ENCODE data around the gene EEIG1. TPM values are rescaled to one million over a fixed set of nuclear protein-coding genes. Genes with fewer than 3 reads are reported as not detected.

EEIG1 gene
- total and polyA plus RNA-seq, 10 of the 15 experiments (the other 5 are each of a cell fraction or from before 2014, with no cell fraction given): 1.2 to 75.9 (median 9.0) TPM

DNA sequence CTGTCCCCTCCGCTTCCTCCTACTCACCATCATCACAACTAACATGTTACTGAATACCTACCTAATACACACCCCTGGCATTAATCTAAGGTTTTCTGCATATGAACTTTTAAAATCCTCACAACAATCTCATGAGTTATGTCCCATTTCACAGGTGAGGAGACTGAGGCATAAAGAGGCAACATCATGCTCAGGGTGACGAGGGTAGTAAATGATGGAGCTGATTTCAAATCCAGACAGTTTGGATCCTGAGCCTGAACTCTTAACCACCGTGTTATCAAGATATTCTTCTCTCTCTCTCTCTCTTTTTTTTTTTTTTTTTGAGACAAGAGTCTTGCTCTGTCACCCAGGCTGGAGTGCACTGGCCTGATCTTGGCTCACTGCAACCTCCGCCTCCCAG lies 12.9 kb upstream of the EEIG1 start:
- Histone ChIP-seq H3K79me2 (ENCODE audit: control insufficient read depth, insufficient read depth, low read length) (no peaks in the 10 kb centered on the region), H3K4me2 (ENCODE audit: control insufficient read depth, insufficient read depth) (no peak overlapping the region), H3K9ac (ENCODE audit: control insufficient read depth, insufficient read depth, low read length) (no peak overlapping the region), H3K27me3 (replicated peaks in 1 of 2; ENCODE audit: control insufficient read depth in 2 of 2, insufficient read depth in 2 of 2, low read length in 1 of 2) (no peaks in the 10 kb centered on the region), H3K4me3 (no peak overlapping the region), H3K27ac (ENCODE audit: control insufficient read depth, insufficient read depth) (no peak overlapping the region), H2AFZ (ENCODE audit: control insufficient read depth, low read depth, low read length) (no peak overlapping the region), H4K20me1 (ENCODE audit: control insufficient read depth, insufficient read depth) (no peaks in the 10 kb centered on the region), H3K36me3 (ENCODE audit: control insufficient read depth in 2 of 2, insufficient read depth in 2 of 2, low read length in 1 of 2) (no peaks in the 10 kb centered on the region), H3K9me3 (replicated peaks; ENCODE audit: control insufficient read depth, insufficient read depth, low read length) (no peaks in the 10 kb centered on the region), H3K4me1 (ENCODE audit: control insufficient read depth, insufficient read depth, low read length) (peaks cover 7% of the 10 kb centered on the region)
- FAIRE-seq (no peak), ATAC-seq (no peak), DNase-seq (ENCODE audit: low read depth, low spot score) (no peak)
- intact Hi-C loops (cut with micrococcal nuclease; ENCODE audit: unreplicated experiment): no loop called here
- POLR2A ChIA-PET: interaction anchor here (0.5 to 0.6 kb wide), 3 partner anchors 10 to 47 kb away, joined by 4 to 7 read pairs (median 4); no protein-coding TSS in a partner anchor
- RAD21 ChIA-PET (ENCODE audit: unreplicated experiment): interaction anchor here (0.7 kb wide), 1 partner anchor 38 kb away, joined by 3 read pairs; no protein-coding TSS in a partner anchor
- SMC1A ChIA-PET (ENCODE audit: uncharacterized antibody, unreplicated experiment): no interaction called here
- CTCF ChIA-PET: interaction anchor here (1.2 kb wide), 1 partner anchor 42 kb away, joined by 3 read pairs; no protein-coding TSS in a partner anchor
- 66% methylated on average over 4 of the region's 4 CpGs for WGBS (ENCODE audit: insufficient coverage, insufficient replicate concordance, low lambda C conversion rate, missing lambda C conversion rate)
- BruUV-seq (replicated peaks): no TSS peak
- in situ Hi-C loops (cut with MboI): no loop called here
- TF ChIP-seq MEF2B (IDR thresholded peaks at IDR 0.05; ENCODE audit: partially characterized antibody, poor library complexity, severe bottlenecking) (no peak), DPF2 (IDR thresholded peaks at IDR 0.05) (no peak), NFYB (IDR thresholded peaks at IDR 0.05; ENCODE audit: insufficient read depth, low read depth, low read length) (no peak), EED (IDR thresholded peaks at IDR 0.05; ENCODE audit: low read depth) (no peak), CBX5 (IDR thresholded peaks at IDR 0.05; ENCODE audit: low read depth) (no peak), TBL1XR1 (IDR thresholded peaks at IDR 0.05; ENCODE audit: low read depth, low read length) (no peak), RCOR1 (conservative IDR thresholded peaks at IDR 0.05; ENCODE audit: low read depth, low read length) (no peak), STAT3 (IDR thresholded peaks at IDR 0.05; ENCODE audit: low read depth, low read length) (no peak)
- TF ChIP-seq, protein P1, sequence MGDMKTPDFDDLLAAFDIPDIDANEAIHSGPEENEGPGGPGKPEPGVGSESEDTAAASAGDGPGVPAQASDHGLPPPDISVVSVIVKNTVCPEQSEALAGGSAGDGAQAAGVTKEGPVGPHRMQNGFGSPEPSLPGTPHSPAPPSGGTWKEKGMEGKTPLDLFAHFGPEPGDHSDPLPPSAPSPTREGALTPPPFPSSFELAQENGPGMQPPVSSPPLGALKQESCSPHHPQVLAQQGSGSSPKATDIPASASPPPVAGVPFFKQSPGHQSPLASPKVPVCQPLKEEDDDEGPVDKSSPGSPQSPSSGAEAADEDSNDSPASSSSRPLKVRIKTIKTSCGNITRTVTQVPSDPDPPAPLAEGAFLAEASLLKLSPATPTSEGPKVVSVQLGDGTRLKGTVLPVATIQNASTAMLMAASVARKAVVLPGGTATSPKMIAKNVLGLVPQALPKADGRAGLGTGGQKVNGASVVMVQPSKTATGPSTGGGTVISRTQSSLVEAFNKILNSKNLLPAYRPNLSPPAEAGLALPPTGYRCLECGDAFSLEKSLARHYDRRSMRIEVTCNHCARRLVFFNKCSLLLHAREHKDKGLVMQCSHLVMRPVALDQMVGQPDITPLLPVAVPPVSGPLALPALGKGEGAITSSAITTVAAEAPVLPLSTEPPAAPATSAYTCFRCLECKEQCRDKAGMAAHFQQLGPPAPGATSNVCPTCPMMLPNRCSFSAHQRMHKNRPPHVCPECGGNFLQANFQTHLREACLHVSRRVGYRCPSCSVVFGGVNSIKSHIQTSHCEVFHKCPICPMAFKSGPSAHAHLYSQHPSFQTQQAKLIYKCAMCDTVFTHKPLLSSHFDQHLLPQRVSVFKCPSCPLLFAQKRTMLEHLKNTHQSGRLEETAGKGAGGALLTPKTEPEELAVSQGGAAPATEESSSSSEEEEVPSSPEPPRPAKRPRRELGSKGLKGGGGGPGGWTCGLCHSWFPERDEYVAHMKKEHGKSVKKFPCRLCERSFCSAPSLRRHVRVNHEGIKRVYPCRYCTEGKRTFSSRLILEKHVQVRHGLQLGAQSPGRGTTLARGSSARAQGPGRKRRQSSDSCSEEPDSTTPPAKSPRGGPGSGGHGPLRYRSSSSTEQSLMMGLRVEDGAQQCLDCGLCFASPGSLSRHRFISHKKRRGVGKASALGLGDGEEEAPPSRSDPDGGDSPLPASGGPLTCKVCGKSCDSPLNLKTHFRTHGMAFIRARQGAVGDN (IDR thresholded peaks at IDR 0.05): no peak
- TF ChIP-seq, protein P2, sequence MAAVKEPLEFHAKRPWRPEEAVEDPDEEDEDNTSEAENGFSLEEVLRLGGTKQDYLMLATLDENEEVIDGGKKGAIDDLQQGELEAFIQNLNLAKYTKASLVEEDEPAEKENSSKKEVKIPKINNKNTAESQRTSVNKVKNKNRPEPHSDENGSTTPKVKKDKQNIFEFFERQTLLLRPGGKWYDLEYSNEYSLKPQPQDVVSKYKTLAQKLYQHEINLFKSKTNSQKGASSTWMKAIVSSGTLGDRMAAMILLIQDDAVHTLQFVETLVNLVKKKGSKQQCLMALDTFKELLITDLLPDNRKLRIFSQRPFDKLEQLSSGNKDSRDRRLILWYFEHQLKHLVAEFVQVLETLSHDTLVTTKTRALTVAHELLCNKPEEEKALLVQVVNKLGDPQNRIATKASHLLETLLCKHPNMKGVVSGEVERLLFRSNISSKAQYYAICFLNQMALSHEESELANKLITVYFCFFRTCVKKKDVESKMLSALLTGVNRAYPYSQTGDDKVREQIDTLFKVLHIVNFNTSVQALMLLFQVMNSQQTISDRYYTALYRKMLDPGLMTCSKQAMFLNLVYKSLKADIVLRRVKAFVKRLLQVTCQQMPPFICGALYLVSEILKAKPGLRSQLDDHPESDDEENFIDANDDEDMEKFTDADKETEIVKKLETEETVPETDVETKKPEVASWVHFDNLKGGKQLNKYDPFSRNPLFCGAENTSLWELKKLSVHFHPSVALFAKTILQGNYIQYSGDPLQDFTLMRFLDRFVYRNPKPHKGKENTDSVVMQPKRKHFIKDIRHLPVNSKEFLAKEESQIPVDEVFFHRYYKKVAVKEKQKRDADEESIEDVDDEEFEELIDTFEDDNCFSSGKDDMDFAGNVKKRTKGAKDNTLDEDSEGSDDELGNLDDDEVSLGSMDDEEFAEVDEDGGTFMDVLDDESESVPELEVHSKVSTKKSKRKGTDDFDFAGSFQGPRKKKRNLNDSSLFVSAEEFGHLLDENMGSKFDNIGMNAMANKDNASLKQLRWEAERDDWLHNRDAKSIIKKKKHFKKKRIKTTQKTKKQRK (IDR thresholded peaks at IDR 0.05; ENCODE audit: low read depth, low read length): no peak
- TF ChIP-seq, protein P3, sequence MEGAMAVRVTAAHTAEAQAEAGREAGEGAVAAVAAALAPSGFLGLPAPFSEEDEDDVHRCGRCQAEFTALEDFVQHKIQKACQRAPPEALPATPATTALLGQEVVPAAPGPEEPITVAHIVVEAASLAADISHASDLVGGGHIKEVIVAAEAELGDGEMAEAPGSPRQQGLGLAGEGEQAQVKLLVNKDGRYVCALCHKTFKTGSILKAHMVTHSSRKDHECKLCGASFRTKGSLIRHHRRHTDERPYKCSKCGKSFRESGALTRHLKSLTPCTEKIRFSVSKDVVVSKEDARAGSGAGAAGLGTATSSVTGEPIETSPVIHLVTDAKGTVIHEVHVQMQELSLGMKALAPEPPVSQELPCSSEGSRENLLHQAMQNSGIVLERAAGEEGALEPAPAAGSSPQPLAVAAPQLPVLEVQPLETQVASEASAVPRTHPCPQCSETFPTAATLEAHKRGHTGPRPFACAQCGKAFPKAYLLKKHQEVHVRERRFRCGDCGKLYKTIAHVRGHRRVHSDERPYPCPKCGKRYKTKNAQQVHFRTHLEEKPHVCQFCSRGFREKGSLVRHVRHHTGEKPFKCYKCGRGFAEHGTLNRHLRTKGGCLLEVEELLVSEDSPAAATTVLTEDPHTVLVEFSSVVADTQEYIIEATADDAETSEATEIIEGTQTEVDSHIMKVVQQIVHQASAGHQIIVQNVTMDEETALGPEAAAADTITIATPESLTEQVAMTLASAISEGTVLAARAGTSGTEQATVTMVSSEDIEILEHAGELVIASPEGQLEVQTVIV (IDR thresholded peaks at IDR 0.05; ENCODE audit: borderline replicate concordance, partially characterized antibody): no peak
- TF ChIP-seq, protein P4, sequence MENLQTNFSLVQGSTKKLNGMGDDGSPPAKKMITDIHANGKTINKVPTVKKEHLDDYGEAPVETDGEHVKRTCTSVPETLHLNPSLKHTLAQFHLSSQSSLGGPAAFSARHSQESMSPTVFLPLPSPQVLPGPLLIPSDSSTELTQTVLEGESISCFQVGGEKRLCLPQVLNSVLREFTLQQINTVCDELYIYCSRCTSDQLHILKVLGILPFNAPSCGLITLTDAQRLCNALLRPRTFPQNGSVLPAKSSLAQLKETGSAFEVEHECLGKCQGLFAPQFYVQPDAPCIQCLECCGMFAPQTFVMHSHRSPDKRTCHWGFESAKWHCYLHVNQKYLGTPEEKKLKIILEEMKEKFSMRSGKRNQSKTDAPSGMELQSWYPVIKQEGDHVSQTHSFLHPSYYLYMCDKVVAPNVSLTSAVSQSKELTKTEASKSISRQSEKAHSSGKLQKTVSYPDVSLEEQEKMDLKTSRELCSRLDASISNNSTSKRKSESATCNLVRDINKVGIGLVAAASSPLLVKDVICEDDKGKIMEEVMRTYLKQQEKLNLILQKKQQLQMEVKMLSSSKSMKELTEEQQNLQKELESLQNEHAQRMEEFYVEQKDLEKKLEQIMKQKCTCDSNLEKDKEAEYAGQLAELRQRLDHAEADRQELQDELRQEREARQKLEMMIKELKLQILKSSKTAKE (IDR thresholded peaks at IDR 0.05; ENCODE audit: low read depth, poor library complexity, severe bottlenecking): no peak
